OCI-LY3 (cell line): ENCODE results near the gene HIPK2.

Experiments used
- EZH2phosphoT487 ChIP-seq: fragments of 200-600 bp; shearing (Covaris generic); IDR thresholded peaks from 2 replicates; pipeline ENCODE4 v1.6.1; 2018; ENCODE audit warnings: antibody characterized with exemption, mixed run types, low read depth
- TF ChIP-seq, protein P1 (sequence below): fragments of 200-600, 300-600 bp; sonication (generic); IDR thresholded peaks from 2 replicates; pipeline ENCODE4 v1.5.1; 2014; ENCODE audit warnings: antibody characterized with exemption, low read length, low read depth

GRCh38 chr7:139650429-139651100 lies 127.2 kb downstream of the HIPK2 start:
- TF ChIP-seq, protein P1, sequence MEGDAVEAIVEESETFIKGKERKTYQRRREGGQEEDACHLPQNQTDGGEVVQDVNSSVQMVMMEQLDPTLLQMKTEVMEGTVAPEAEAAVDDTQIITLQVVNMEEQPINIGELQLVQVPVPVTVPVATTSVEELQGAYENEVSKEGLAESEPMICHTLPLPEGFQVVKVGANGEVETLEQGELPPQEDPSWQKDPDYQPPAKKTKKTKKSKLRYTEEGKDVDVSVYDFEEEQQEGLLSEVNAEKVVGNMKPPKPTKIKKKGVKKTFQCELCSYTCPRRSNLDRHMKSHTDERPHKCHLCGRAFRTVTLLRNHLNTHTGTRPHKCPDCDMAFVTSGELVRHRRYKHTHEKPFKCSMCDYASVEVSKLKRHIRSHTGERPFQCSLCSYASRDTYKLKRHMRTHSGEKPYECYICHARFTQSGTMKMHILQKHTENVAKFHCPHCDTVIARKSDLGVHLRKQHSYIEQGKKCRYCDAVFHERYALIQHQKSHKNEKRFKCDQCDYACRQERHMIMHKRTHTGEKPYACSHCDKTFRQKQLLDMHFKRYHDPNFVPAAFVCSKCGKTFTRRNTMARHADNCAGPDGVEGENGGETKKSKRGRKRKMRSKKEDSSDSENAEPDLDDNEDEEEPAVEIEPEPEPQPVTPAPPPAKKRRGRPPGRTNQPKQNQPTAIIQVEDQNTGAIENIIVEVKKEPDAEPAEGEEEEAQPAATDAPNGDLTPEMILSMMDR: no peak
- no peak for TF ChIP-seq EZH2phosphoT487
